Effector memory CD4-positive, alpha-beta T cell (primary cell): ENCODE results near the gene MSS51.

Experiments
- DNase-seq, 3 donors: peaks; one replicate each; pipeline ENCODE4 v3.0.0-alpha.2; 2020
- H3K27ac ChIP-seq: 2 replicates; pipeline ENCODE4 v1.7.0; 2013; ENCODE audit warnings: mild to moderate bottlenecking, low read length, moderate library complexity; ENCODE audit not compliant: insufficient read depth, poor library complexity, severe bottlenecking
- H3K27me3 ChIP-seq: replicated peaks from 2 replicates; pipeline ENCODE4 v1.7.0; 2013; ENCODE audit warnings: mild to moderate bottlenecking, low read length; ENCODE audit not compliant: insufficient read depth, control insufficient read depth, poor library complexity, severe bottlenecking
- H3K36me3 ChIP-seq: 2 replicates; pipeline ENCODE4 v1.7.0; 2013; ENCODE audit warnings: mild to moderate bottlenecking, low read length, moderate library complexity; ENCODE audit not compliant: control insufficient read depth, insufficient read depth
- H3K4me1 ChIP-seq: 2 replicates; pipeline ENCODE4 v1.7.0; 2013; ENCODE audit warnings: low read length, mild to moderate bottlenecking; ENCODE audit not compliant: control insufficient read depth, insufficient read depth, poor library complexity, severe bottlenecking
- H3K4me3 ChIP-seq: 2 replicates; pipeline ENCODE4 v1.7.0; 2013; ENCODE audit warnings: low read length, low read depth, mild to moderate bottlenecking; ENCODE audit not compliant: insufficient read depth, poor library complexity, severe bottlenecking
- H3K9me3 ChIP-seq: 2 replicates; pipeline ENCODE4 v1.7.0; 2013; ENCODE audit warnings: mild to moderate bottlenecking, low read length, moderate library complexity; ENCODE audit not compliant: control insufficient read depth
- total RNA-seq, 3 donors: gene quantifications; one replicate each; lab custom pipeline; 2026; lab: John Stamatoyannopoulos, UW

The MSS51 gene
- 1.8 to 4.3 (median 1.9) reads per million in 3 donors for total RNA-seq

GRCh38 chr10:73433538-73433867, at the start of gene MSS51:
Gene MSS51, minus strand, starts transcription at chr10:73433561. Its CDS starts 5,277 bp downstream, at chr10:73428284.
- peaks cover 18% of the 10 kb centered on the region for H3K36me3 ChIP-seq

GRCh38 chr10:73480158-73480557, 46.8 kb upstream of the MSS51 start:
- Histone ChIP-seq H3K9me3 (no peaks in the 10 kb centered on the region), H3K27ac (no peak overlapping the region), H3K27me3 (no peaks in the 10 kb centered on the region), H3K4me3 (no peak overlapping the region), H3K4me1 (no peaks in the 10 kb centered on the region), H3K36me3 (peaks cover 21% of the 10 kb centered on the region)
- no peak for DNase-seq

More at GRCh38 chr10:73433538-73433867, at the start of gene MSS51:
- no peaks in the 10 kb centered on the region for H3K9me3 ChIP-seq
- H3K4me1 ChIP-seq, result no peaks in the 10 kb centered on the region
- no peak within 1 kb of the TSS for H3K27ac ChIP-seq
- H3K4me3 ChIP-seq, result no peak within 1 kb of the TSS
- no peak for DNase-seq
- no peaks in the 10 kb centered on the region for H3K27me3 ChIP-seq

GRCh38 chr10:73478636-73479035, 45.3 kb upstream of the MSS51 start:
- no peak for DNase-seq
- H3K4me1 ChIP-seq, result no peaks in the 10 kb centered on the region
- peaks cover 28% of the 10 kb centered on the region for H3K36me3 ChIP-seq
- H3K27me3 ChIP-seq, result no peaks in the 10 kb centered on the region
- no peak overlapping the region for H3K27ac ChIP-seq
- H3K4me3 ChIP-seq, result no peak overlapping the region
- H3K9me3 ChIP-seq, result no peaks in the 10 kb centered on the region

- Histone ChIP-seq H3K4me1 (no peaks in the 10 kb centered on the region), H3K4me3 (no peak overlapping the region), H3K27ac (no peak overlapping the region), H3K36me3 (peaks cover 50% of the 10 kb centered on the region), H3K27me3 (no peaks in the 10 kb centered on the region), H3K9me3 (no peaks in the 10 kb centered on the region)
- no peak for DNase-seq
These were observed 37.9 kb upstream of the MSS51 start for GRCh38 chr10:73471226-73471625.

GRCh38 chr10:73469579-73469978, 36.2 kb upstream of the MSS51 start:
- H3K4me1 ChIP-seq, result no peaks in the 10 kb centered on the region
- DNase-seq, result no peak
- H3K9me3 ChIP-seq, result no peaks in the 10 kb centered on the region
- H3K27me3 ChIP-seq, result no peaks in the 10 kb centered on the region
- peaks cover 52% of the 10 kb centered on the region for H3K36me3 ChIP-seq
- H3K27ac ChIP-seq, result no peak overlapping the region
- no peak overlapping the region for H3K4me3 ChIP-seq

GRCh38 chr10:73467206-73467605, 33.8 kb upstream of the MSS51 start:
- no peak for DNase-seq
- Histone ChIP-seq H3K9me3 (no peaks in the 10 kb centered on the region), H3K27ac (no peak overlapping the region), H3K36me3 (peaks cover 49% of the 10 kb centered on the region), H3K4me3 (no peak overlapping the region), H3K4me1 (no peaks in the 10 kb centered on the region), H3K27me3 (no peaks in the 10 kb centered on the region)

GRCh38 chr10:73465978-73466726, 32.8 kb upstream of the MSS51 start:
- Histone ChIP-seq H3K27ac (no peak overlapping the region), H3K9me3 (no peaks in the 10 kb centered on the region), H3K27me3 (no peaks in the 10 kb centered on the region), H3K4me3 (no peak overlapping the region), H3K4me1 (no peaks in the 10 kb centered on the region), H3K36me3 (peaks cover 43% of the 10 kb centered on the region)
- no peak for DNase-seq

- no peaks in the 10 kb centered on the region for H3K4me1 ChIP-seq
- peaks cover 14% of the 10 kb centered on the region for H3K36me3 ChIP-seq
- no peaks in the 10 kb centered on the region for H3K9me3 ChIP-seq
- H3K27me3 ChIP-seq, result no peaks in the 10 kb centered on the region
- H3K27ac ChIP-seq, result no peak overlapping the region
- DNase-seq, result no peak
- H3K4me3 ChIP-seq, result no peak overlapping the region
These were observed 27.5 kb upstream of the MSS51 start for GRCh38 chr10:73460897-73461296.

GRCh38 chr10:73459683-73460314, 26.4 kb upstream of the MSS51 start:
- Histone ChIP-seq H3K4me1 (no peaks in the 10 kb centered on the region), H3K4me3 (no peak overlapping the region), H3K27me3 (no peaks in the 10 kb centered on the region), H3K36me3 (peaks cover 6% of the 10 kb centered on the region), H3K27ac (no peak overlapping the region), H3K9me3 (no peaks in the 10 kb centered on the region)
- DNase-seq, result no peak

- Histone ChIP-seq H3K36me3 (peaks cover 14% of the 10 kb centered on the region), H3K4me3 (no peak overlapping the region), H3K9me3 (no peaks in the 10 kb centered on the region), H3K27me3 (no peaks in the 10 kb centered on the region), H3K4me1 (no peaks in the 10 kb centered on the region), H3K27ac (no peak overlapping the region)
- no peak for DNase-seq
These were observed 23.0 kb upstream of the MSS51 start for GRCh38 chr10:73456187-73456890.
